Astrocyte (in vitro differentiated cells and primary cell): Measurements from ENCODE around the gene THRB.

Experiments used
- EZH2 ChIP-seq: IDR thresholded peaks from 2 replicates; pipeline ENCODE4 v1.6.1; 2012; ENCODE audit warnings: mild to moderate bottlenecking, low read length, inconsistent platforms; ENCODE audit not compliant: insufficient read depth
- TF ChIP-seq, protein P1 (sequence below): IDR thresholded peaks from 2 replicates; pipeline ENCODE4 v1.5.1; 2011; ENCODE audit warnings: low read depth, mild to moderate bottlenecking, inconsistent platforms, low read length, moderate library complexity; ENCODE audit not compliant: insufficient read depth

DNA sequence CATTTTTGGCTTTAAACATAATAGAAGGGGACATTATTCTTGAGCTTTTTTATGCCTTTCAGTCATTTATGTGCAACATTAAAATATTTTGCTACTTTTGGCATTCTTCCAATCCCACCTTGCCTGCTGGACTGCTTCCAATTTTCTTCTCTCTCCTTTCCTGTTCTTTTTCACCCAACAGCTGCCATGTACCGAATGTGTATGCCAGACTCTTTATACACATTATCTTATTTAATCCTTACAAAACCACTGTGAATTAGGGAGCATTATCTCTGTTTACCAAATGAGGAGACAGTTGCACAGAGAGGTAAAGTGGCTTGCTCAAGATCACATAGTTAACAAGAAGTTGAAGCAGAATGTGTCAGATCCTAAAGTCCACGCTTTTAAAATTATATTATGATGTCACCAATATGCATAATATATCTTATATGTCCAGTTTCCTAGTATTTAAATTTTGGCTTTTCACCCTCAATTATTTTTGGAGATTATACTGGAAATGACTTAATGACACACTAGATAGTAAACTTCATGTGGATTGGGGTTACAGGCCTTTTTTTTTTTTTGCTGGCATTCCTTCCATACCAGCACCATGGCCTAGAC lies 231.5 kb downstream of the THRB start:
- TF ChIP-seq, protein P1, sequence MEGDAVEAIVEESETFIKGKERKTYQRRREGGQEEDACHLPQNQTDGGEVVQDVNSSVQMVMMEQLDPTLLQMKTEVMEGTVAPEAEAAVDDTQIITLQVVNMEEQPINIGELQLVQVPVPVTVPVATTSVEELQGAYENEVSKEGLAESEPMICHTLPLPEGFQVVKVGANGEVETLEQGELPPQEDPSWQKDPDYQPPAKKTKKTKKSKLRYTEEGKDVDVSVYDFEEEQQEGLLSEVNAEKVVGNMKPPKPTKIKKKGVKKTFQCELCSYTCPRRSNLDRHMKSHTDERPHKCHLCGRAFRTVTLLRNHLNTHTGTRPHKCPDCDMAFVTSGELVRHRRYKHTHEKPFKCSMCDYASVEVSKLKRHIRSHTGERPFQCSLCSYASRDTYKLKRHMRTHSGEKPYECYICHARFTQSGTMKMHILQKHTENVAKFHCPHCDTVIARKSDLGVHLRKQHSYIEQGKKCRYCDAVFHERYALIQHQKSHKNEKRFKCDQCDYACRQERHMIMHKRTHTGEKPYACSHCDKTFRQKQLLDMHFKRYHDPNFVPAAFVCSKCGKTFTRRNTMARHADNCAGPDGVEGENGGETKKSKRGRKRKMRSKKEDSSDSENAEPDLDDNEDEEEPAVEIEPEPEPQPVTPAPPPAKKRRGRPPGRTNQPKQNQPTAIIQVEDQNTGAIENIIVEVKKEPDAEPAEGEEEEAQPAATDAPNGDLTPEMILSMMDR = no peak
- TF ChIP-seq EZH2 = no peak
